NCI-H748 (cell line): ENCODE data around the gene RAB21.
A peak's percentile ranks its signal among the peaks of the same experiment; 100 is the strongest.
"Not testable (repeated sequence)": the region's sequence is repeated elsewhere in the genome, so short reads cannot be mapped to it uniquely, and the experiment has no call there.

Source experiments
- DNase-seq: peaks from one replicate; lab custom pipeline; 2025; ENCODE audit not compliant: unreplicated experiment; lab: John Stamatoyannopoulos, UW

Gene RAB21

DNA sequence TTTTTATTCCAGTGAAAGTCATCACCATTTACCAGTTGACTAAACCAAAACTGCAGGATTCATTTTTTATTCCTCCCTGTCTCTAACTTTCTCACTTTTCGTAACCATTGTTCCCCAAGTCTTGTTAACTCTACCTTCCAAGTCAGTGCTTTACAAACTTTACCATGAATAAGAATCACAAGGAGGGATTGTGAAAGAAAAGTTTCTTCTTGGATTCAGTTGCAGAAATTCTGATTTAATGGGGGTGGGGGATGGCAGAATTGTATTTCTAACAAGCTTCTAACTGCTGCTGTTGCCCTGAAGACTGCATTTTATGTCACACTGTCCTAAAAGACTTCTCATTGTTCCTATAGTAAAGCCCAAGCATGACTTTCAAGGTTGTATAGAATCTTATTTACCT, 5.0 kb upstream of the RAB21 start:
- no peak for DNase-seq

DNA sequence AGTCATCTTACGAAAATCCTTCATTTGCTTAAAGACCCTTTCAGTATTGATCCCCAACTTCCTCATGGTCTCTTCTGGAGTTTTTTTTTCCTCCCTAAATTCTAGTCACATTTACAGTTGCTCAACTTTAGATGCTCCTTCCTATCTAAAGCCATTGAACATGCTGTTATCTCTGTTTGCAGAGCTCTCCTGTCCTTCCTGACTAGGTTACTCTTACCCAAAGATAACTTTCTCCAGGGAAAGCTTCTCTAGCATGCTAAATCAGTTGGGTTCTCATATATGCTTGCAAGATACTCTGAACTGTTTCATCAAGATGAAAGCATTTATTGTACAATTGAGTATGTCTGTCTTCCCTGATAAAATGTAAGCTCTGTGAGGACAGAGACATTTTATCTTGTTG, 1.8 kb upstream of the RAB21 start:
- DNase-seq: no peak

- no peak for DNase-seq
Measured at GRCh38 chr12:71755146-71755892, 656 bp downstream of the RAB21 start.

GRCh38 chr12:71756054-71756690, 1.5 kb downstream of the RAB21 start:
- no peak for DNase-seq

DNA sequence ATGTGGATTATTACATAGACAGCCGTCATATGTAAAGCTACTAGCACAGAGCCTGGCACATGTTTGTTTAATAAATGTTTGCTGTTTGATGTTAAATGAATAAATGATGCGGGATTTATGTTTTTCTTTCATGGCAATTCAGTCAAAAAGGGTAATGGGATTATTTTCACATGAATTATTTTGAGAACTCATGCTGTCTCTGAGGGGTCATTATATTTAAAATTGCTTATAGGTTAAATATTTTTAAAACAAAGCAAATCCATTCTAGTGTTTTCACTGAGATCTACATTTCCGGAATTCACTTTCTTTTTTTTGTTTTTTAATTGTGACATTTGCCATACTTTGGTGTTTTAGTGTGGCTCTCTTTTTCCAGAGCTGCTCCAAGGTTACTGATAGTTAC, 5.3 kb downstream of the RAB21 start:
- DNase-seq: no peak

GRCh38 chr12:71760471-71760870, 5.8 kb downstream of the RAB21 start:
- no peak for DNase-seq

DNA sequence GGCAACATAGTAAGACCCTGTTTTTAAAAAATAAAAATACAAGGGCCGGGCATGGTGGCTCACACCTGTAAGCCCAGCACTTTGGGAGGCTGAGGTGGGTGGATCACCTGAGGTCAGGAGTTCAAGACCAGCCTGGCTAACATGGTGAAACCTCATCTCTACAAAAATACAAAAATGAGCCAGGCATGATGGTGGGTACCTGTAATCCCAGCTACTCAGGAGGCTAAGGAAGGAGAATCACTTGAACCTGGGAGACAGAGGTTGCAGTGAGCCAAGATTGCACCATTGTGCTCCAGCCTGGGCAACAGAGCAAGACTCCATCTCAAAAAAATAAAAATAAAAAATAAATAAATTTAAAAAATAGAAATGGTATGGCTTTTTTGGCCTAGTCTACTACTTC, 6.7 kb downstream of the RAB21 start:
- not testable (repeated sequence) for DNase-seq

DNA sequence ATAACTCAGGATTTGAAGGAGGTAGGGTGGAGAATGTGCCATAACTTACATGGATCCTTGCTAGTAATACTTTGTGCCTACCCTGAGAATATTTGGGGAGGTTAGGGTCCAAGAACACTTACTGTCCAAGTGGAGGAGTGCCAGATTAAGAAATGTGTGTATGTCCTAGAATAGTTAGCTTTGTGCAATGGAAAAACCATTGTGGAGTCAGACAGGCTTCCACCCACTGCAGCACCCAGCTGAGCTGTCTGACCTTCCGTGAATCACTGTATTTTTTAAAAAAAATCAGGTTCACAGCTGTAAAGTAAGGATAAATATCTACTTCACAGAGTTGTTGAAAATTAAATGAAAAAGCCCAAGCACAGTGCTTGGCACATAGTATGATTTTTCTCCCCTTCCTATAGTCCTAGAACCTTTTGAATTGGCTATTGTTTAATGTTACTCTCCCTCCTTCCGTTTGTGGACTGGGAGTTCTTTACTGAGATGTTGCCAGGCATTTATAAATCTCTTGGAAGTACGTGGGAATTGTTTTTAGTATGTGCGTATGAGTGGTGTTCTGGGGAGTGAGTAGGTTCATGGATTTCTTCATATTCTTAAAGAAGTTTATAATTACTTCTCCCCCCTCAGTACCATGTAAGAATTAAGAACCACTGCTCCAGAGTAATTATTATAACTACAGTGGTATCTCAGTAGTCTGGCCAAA, 9.2 kb downstream of the RAB21 start:
- no peak for DNase-seq

GRCh38 chr12:71764587-71765321, 10.1 kb downstream of the RAB21 start:
- DNase-seq: no peak

DNA sequence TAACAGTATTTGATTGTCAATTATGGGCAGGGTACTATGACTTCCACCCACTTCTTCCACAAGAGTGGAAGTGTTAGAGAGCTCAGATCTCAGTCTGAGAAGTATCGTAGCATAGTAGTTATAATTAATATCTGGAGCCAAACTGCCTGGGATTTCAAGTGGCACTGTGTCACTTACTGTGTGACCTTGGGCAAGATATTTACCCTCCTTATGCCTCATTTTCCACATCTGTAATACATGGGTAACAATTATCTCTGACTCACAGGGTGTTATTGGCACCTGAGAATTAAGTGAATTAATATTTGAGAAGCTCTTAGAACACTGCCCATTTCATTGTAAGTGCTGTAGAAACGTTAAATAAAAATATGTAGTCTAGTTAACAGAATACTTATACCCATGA, 11.5 kb downstream of the RAB21 start:
- no peak for DNase-seq

DNA sequence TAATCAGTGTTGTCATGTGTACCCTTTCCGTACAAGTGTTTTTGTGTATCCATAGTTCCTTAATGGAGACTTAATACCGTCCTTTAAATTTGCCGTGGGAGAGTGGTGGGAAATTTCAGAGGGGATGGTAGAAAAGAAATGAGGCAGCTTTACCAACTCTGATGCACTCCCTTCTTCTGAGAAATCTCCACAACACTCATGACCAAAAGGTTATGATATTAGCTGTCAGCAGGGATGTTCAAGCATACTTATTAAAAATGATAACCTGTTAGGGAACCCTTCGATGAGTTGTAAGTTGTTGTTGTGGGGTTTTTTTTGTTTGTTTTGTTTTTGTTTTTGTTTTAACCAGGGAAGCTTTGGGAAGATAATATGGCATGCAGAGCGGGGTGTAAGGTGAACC, 12.5 kb downstream of the RAB21 start:
- no peak for DNase-seq

- no peak for DNase-seq
Measured at GRCh38 chr12:71768900-71769299, 14.2 kb downstream of the RAB21 start.

DNA sequence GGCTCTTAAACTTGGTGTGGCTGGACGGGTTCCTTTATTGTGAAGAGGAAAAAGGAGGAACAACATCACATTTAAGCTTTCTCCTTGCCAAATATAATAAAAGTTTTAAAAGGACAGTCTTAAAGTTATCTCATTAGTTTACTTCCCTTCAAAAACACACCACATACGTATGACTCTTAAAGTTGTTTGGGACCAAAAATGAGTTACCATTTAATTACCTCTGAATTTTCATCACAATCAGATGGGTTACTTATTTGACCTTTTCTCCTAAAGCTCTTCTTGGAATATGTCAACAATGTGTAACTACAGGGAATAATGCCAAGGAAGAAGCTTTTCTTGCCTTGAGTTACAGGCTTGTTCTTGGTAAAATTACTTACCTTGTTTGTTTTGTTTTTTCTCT, 16.4 kb downstream of the RAB21 start:
- no peak for DNase-seq

DNA sequence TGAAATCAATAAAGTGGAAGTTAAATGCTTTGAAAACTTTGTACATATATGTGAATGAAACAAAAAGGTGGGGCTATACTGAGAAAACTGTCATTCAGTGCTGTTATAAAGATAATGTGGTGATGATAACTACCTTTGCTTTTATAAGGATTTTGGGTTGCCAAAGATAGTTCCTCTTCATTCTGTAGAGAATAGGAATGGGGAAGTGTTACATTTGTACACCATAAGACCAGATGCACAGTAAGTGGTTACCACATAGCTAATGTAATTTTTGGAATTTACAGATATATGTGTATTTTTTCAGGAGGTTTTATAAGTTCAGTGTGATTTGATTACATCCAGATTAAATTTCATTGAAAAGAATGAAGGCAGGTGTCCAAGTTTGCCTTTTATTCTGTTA, 18.1 kb downstream of the RAB21 start:
- no peak for DNase-seq

- DNase-seq: peak; percentile 48
Measured at GRCh38 chr12:71780237-71780822, 25.7 kb downstream of the RAB21 start.

GRCh38 chr12:71782017-71782416, 27.4 kb downstream of the RAB21 start:
- no peak for DNase-seq

GRCh38 chr12:71786829-71787228, 32.2 kb downstream of the RAB21 start:
- DNase-seq: no peak

DNA sequence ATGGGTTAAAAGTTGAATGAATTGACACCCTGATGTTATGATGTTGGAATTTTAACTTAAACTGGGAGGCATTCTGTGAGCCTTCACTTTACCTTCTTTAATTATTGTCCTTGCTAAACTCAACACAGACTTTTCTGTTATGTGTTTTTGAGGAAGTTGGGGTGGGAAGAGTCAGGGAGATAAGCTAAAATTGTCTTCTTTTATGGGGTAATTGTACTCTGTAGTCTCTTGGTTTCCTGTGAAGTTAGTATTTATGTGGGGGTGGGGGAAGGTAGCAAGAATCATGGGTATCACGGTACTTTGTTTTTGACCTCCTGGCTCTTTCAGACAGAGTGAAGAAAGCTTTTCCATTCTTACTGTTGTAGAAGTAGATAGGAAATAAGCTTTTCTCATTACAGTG, 32.9 kb downstream of the RAB21 start:
- no peak for DNase-seq

- DNase-seq: no peak
Measured at GRCh38 chr12:71790331-71790730, 35.7 kb downstream of the RAB21 start.

GRCh38 chr12:71791473-71792150, 36.9 kb downstream of the RAB21 start:
- no peak for DNase-seq

- no peak for DNase-seq
Measured at GRCh38 chr12:71792599-71792998, 37.9 kb downstream of the RAB21 start.
